Type B pancreatic cell (in vitro differentiated cells): ENCODE measurements around the gene ATRX. TPM values are rescaled to one million over a fixed set of nuclear protein-coding genes. Genes with fewer than 3 reads are reported as not detected.
"Not testable (repeated sequence)": the region's sequence is repeated elsewhere in the genome, so short reads cannot be mapped to it uniquely, and the experiment has no call there.

ENCODE experiments used
- DNase-seq: peaks from one replicate; pipeline ENCODE4 v3.0.0; 2021; ENCODE audit warnings: mixed read lengths; ENCODE audit not compliant: unreplicated experiment; ENCODE audit errors: extremely low spot score
- H3K27ac Mint-ChIP-seq: 2 replicates; pipeline ENCODE4 v1.8.0; 2021; ENCODE audit warnings: mild to moderate bottlenecking, mixed read lengths
- H3K27me3 Mint-ChIP-seq: 2 replicates; pipeline ENCODE4 v1.8.0; 2021; ENCODE audit warnings: mixed read lengths
- H3K36me3 Mint-ChIP-seq: 2 replicates; pipeline ENCODE4 v1.8.0; 2021; ENCODE audit warnings: mixed read lengths
- H3K4me1 Mint-ChIP-seq: one replicate; pipeline ENCODE4 v1.8.0; 2021; ENCODE audit warnings: mixed read lengths; ENCODE audit not compliant: unreplicated experiment
- H3K4me3 Mint-ChIP-seq: 2 replicates; pipeline ENCODE4 v1.8.0; 2021; ENCODE audit warnings: mild to moderate bottlenecking, mixed read lengths
- H3K9me3 Mint-ChIP-seq: 2 replicates; pipeline ENCODE4 v1.8.0; 2021; ENCODE audit warnings: mixed read lengths
- CTCF ChIP-seq: fragments of 200-600 bp; sonication (generic); conservative IDR thresholded peaks from 2 replicates; pipeline ENCODE4 v1.5.0; 2021; ENCODE audit warnings: antibody characterized with exemption, mild to moderate bottlenecking
- total RNA-seq: library from RNA; stranded (reverse); gene quantifications from 2 replicates; pipeline ENCODE4 v1.2.1, GENCODE V29; 2021; ENCODE audit warnings: low replicate concordance

Gene ATRX
- total RNA-seq, 1 donor from 2014 or later = 110 TPM

DNA sequence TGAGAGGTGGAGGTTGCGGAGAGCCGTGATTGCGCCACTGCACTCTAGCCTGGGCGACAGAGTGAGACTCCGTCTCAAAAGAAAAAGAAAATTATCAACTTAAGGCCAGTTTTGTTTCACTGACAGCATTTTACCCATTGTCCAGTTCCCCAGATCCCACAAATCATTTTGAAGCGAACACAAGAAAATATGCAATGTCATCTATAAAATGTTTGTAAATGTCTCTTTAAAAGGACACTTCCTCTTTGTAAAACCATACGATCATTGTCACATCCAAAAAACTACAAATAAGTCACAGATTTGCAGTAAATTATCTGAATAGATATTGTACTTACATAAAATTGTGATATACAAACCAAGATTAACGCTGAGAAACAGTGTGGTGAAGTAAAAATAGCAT lies 147.6 kb downstream of the ATRX start:
- Mint-ChIP-seq H3K9me3 (peaks cover 4% of the 10 kb centered on the region), H3K27ac (no peak overlapping the region), H3K36me3 (peaks cover 30% of the 10 kb centered on the region), H3K4me3 (no peak overlapping the region), H3K27me3 (no peaks in the 10 kb centered on the region), H3K4me1 (no peaks in the 10 kb centered on the region)
- DNase-seq = no peak
- no peak for TF ChIP-seq CTCF

GRCh38 chrX:77635373-77635772 lies 150.6 kb downstream of the ATRX start:
- peaks cover 4% of the 10 kb centered on the region for H3K9me3 Mint-ChIP-seq
- no peak overlapping the region for H3K4me3 Mint-ChIP-seq
- TF ChIP-seq CTCF = no peak
- peaks cover 23% of the 10 kb centered on the region for H3K36me3 Mint-ChIP-seq
- DNase-seq = no peak
- no peaks in the 10 kb centered on the region for H3K27me3 Mint-ChIP-seq
- no peaks in the 10 kb centered on the region for H3K4me1 Mint-ChIP-seq
- no peak overlapping the region for H3K27ac Mint-ChIP-seq

DNA sequence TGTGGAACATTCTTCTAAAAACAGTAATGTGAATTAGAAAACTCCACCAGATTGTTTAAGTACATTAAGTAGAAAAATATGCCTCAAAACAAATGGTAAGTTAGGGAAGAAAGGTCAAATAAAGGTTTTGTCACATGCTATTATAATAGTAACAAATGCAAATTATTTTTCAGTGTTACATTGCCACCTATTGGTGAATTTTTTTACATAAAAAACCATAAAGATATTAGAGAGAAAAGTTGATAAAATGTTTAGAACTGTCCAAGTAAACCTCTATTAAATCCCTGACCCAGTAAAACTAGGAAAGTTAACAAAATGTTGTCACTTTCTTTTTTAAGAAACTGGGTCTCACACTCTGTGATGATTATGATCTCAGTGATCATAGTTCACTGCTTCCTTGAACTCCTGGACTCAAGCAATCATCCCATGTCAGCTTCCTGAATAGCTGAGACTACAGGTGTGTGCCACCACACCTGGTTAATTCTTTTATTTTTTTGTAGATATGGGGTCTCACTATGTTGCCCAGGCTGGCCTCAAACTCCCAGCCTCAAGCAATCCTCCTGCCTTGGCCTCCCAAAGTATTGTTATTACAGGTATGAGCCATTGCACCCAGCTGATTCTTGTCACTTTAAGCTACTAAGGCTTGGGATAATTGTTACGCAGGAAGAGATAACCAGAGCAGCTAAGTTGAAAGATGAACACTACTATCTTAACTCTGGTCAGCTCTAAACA lies 157.6 kb downstream of the ATRX start:
- H3K4me3 Mint-ChIP-seq = no peak overlapping the region
- TF ChIP-seq CTCF = peak; percentile 38
- H3K27ac Mint-ChIP-seq = no peak overlapping the region
- peaks cover 15% of the 10 kb centered on the region for H3K36me3 Mint-ChIP-seq
- no peak for DNase-seq
- H3K4me1 Mint-ChIP-seq = no peaks in the 10 kb centered on the region
- no peaks in the 10 kb centered on the region for H3K27me3 Mint-ChIP-seq
- H3K9me3 Mint-ChIP-seq = no peaks in the 10 kb centered on the region

DNA sequence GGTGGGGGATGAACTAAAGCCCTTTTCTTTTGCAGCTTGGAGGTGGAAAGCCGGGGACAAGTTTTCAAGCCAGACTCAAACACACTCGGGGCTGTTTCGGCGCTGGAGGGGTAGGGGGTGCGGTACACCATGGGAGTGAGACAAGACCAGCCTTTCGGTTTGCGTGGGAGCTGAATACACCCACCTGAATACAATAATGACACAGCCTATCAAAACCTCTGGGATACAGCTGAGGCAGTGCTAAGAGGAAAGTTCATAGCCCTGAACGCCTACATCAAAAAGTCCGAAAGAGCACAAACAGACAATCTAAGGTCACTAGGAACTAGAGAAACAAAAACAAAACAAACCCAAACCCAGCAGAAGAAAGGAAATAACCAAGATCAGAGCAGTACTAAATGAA lies 163.3 kb downstream of the ATRX start:
- peaks cover 19% of the 10 kb centered on the region for H3K36me3 Mint-ChIP-seq
- H3K4me3 Mint-ChIP-seq = no peak overlapping the region
- H3K9me3 Mint-ChIP-seq = no peaks in the 10 kb centered on the region
- H3K27me3 Mint-ChIP-seq = no peaks in the 10 kb centered on the region
- no peak for DNase-seq
- TF ChIP-seq CTCF = no peak
- H3K27ac Mint-ChIP-seq = no peak overlapping the region
- H3K4me1 Mint-ChIP-seq = no peaks in the 10 kb centered on the region

DNA sequence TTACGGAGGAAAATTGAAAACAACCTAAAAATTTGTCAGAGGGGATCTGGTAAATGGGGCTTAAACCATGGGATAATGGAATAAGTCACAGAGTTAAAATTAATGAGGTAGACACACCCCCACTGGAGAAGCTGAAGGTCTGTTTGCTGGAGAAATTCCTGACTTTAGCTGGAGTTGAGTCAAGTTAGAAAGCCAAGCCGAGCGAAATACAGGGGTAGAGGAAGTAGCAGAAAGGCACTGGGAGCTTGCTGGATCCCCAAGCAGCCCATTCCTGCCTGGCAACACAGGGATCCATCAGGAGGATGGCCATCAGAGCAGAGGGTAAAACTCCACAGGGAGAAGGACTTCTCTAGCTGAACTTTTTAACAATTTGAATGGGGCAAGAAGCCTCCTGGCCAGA lies 163.8 kb downstream of the ATRX start:
- no peak overlapping the region for H3K27ac Mint-ChIP-seq
- no peak overlapping the region for H3K4me3 Mint-ChIP-seq
- H3K36me3 Mint-ChIP-seq = peaks cover 19% of the 10 kb centered on the region
- DNase-seq = no peak
- no peaks in the 10 kb centered on the region for H3K9me3 Mint-ChIP-seq
- H3K4me1 Mint-ChIP-seq = no peaks in the 10 kb centered on the region
- H3K27me3 Mint-ChIP-seq = no peaks in the 10 kb centered on the region
- no peak for TF ChIP-seq CTCF

DNA sequence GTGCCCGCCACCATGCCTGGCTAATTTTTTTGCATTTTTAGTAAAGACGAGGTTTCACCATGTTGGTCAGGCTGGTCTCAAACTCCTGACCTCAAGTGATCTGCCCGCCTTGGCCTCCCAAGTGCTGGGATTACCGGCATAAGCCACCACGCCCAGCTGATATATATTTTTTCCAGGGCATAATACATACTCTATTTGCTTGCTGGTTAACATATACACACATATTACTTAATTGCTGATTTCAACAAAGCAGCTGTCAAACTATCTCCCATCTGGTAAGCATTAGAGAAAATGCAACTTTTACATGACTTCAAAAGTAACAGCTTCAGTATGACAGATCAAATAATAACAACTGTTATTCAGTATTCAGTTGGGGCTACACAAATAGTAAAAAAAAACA lies 164.6 kb downstream of the ATRX start:
- DNase-seq, H3K27ac Mint-ChIP-seq, H3K4me3 Mint-ChIP-seq, H3K4me1 Mint-ChIP-seq, H3K27me3 Mint-ChIP-seq, H3K9me3 Mint-ChIP-seq: not testable (repeated sequence)
- H3K36me3 Mint-ChIP-seq = peaks cover 19% of the 10 kb centered on the region
